Kidney (tissue), 14 donors: ENCODE measurements around the gene SETD5. TPM values are rescaled to one million over a fixed set of nuclear protein-coding genes. Genes with fewer than 3 reads are reported as not detected.

ENCODE experiments used
- DNase-seq, 5 donors: peaks; one replicate each; pipeline ENCODE4 v3.0.0-alpha.2; 2013 to 2020
- FAIRE-seq: peaks from 2 replicates; lab custom pipeline; 2012; peaks lifted over from hg19 to GRCh38; lab: Jason Lieb, UNC
- H3K27ac ChIP-seq, 2 donors: one replicate each; pipeline ENCODE4 v1.7.0; 2013; ENCODE audit warnings: low read depth in 2 of 2, low read length in 2 of 2, inconsistent platforms in 1 of 2
- H3K27me3 ChIP-seq: one replicate; pipeline ENCODE4 v1.7.1; 2013; ENCODE audit warnings: low read length, inconsistent platforms; ENCODE audit not compliant: control insufficient read depth, insufficient read depth
- H3K36me3 ChIP-seq, 3 donors: one replicate each; pipeline versions ENCODE4 v1.7.0 to v1.7.1; 2013; ENCODE audit warnings: low read length in 3 of 3, control low read depth in 1 of 3, inconsistent platforms in 1 of 3; ENCODE audit not compliant: insufficient read depth in 3 of 3, control insufficient read depth in 2 of 3
- H3K4me1 ChIP-seq, 3 donors: one replicate each; pipeline versions ENCODE4 v1.7.0 to v1.7.1; 2013; ENCODE audit warnings: low read length in 3 of 3, inconsistent platforms in 1 of 3, low read depth in 1 of 3; ENCODE audit not compliant: control insufficient read depth in 2 of 3, insufficient read depth in 2 of 3
- H3K4me3 ChIP-seq, 3 donors: one replicate each; pipeline versions ENCODE4 v1.7.0 to v1.8.1; 2013; ENCODE audit warnings: low read length in 3 of 3, control low read depth in 1 of 3, inconsistent platforms in 1 of 3
- H3K9ac ChIP-seq, 3 donors: one replicate each; pipeline versions ENCODE4 v1.7.0 to v1.7.1; 2013; ENCODE audit warnings: low read length in 3 of 3, control low read depth in 1 of 3, inconsistent platforms in 1 of 3
- H3K9me3 ChIP-seq, 3 donors: one replicate each; pipeline versions ENCODE4 v1.7.0 to v1.7.1; 2013; ENCODE audit warnings: low read length in 3 of 3, control low read depth in 1 of 3, inconsistent platforms in 1 of 3; ENCODE audit not compliant: control insufficient read depth in 2 of 3, insufficient read depth in 1 of 3
- CTCF ChIP-seq: IDR thresholded peaks from 3 replicates; pipeline ENCODE4 v1.5.1; 2012; ENCODE audit warnings: mild to moderate bottlenecking, moderate library complexity, borderline replicate concordance; ENCODE audit not compliant: insufficient read depth; ENCODE audit errors: extremely low read depth
- intact Hi-C: fragments of 100-400 bp; cut with DNase I; formaldehyde crosslinking; loops from one replicate; pipeline ENCODE4 v1.11.1; 2022
- polyA plus RNA-seq: library from polyadenylated mRNA; stranded (reverse); fragments of 350-450 nt; fragmentation: Illumina TruSeq; extraction: RNeasy Lipid Tissue Mini Kit (QIAGEN cat#74804); gene quantifications from one replicate; pipeline ENCODE4 v1.2.3, GENCODE V29; 2014; ENCODE audit warnings: low read depth, low replicate concordance; ENCODE audit not compliant: insufficient read depth
- total RNA-seq: library from RNA; stranded (reverse); fragmentation: NEBNext Ultra II Directional; extraction: Animal tissue kit (Norgen Biotek cat#: 25700); gene quantifications from one replicate; pipeline ENCODE4 v1.2.1, GENCODE V29; 2021
- donor health status: control.
- donor health status: control.
- donor health status: control.
- donor health status: control.
- donor health status: control.
- donor health status: DM: yes; HTN: yes; CAD: no.
- donor health status: Normal renal cell carcinoma (clear cell type).

The SETD5 gene
- total and polyA plus RNA-seq, 2 donors from 2014 or later: 12.1 to 112 TPM

GRCh38 chr3:9439331-9439730, 41.9 kb downstream of the SETD5 start:
- H3K4me1 ChIP-seq: no peaks in the 10 kb centered on the region
- no peak overlapping the region for H3K4me3 ChIP-seq
- no peak overlapping the region for H3K9ac ChIP-seq
- no peak for DNase-seq
- H3K27me3 ChIP-seq: no peaks in the 10 kb centered on the region
- H3K27ac ChIP-seq: no peak overlapping the region
- FAIRE-seq: no peak
- no peaks in the 10 kb centered on the region for H3K9me3 ChIP-seq
- peaks cover 34 to 88% (median 70%) of the 10 kb centered on the region in 3 donors for H3K36me3 ChIP-seq
- no peak for TF ChIP-seq CTCF
- intact Hi-C loops: no loop called here

GRCh38 chr3:9441501-9442221, 44.2 kb downstream of the SETD5 start:
- H3K4me1 ChIP-seq: no peaks in the 10 kb centered on the region
- no peak overlapping the region for H3K9ac ChIP-seq
- DNase-seq: no peak
- H3K4me3 ChIP-seq: no peak overlapping the region
- no peak for TF ChIP-seq CTCF
- intact Hi-C loops: no loop called here
- no peaks in the 10 kb centered on the region for H3K27me3 ChIP-seq
- no peaks in the 10 kb centered on the region for H3K9me3 ChIP-seq
- no peak overlapping the region for H3K27ac ChIP-seq
- peaks cover 31 to 81% (median 60%) of the 10 kb centered on the region in 3 donors for H3K36me3 ChIP-seq
- FAIRE-seq: no peak

GRCh38 chr3:9448071-9448470, 50.7 kb downstream of the SETD5 start:
- DNase-seq (no peak), FAIRE-seq (no peak)
- no peak for TF ChIP-seq CTCF
- Histone ChIP-seq H3K4me1 (no peaks in the 10 kb centered on the region), H3K9ac (no peak overlapping the region), H3K9me3 (no peaks in the 10 kb centered on the region), H3K27me3 (no peaks in the 10 kb centered on the region), H3K27ac (no peak overlapping the region), H3K36me3 (peaks cover 22 to 55% (median 42%) of the 10 kb centered on the region in 3 donors), H3K4me3 (no peak overlapping the region)
- intact Hi-C loops: no loop called here
